Stimulated activated naive B cell treated with anti-CD40 and anti-IgM and Interleukin-4, amounts not matched to agents 10 μg/mL and 1 μg/mL and 100 μg/mL, for 72 hours (primary cell): ENCODE data around the gene NEMF.
"Not testable (repeated sequence)": the region's sequence is repeated elsewhere in the genome, so short reads cannot be mapped to it uniquely, and the experiment has no call there.

Source experiments
- ATAC-seq, 2 donors: fragments of 150-1000 bp; cut with Tn5 transposase; replicated peaks; 2 replicates each; pipeline ENCODE4 v1.10.0; 2021; ENCODE audit warnings: moderate library complexity in 1 of 2
- DNase-seq: peaks from one replicate; pipeline ENCODE4 v3.0.0; 2021
- H3K27ac Mint-ChIP-seq: one replicate; pipeline ENCODE4 v1.8.0; 2022; ENCODE audit warnings: mild to moderate bottlenecking, mixed read lengths
- H3K27me3 Mint-ChIP-seq, 2 donors: one replicate each; pipeline ENCODE4 v1.8.0; 2022; ENCODE audit warnings: mixed read lengths in 2 of 2
- H3K36me3 Mint-ChIP-seq, 2 donors: one replicate each; pipeline ENCODE4 v1.8.0; 2022; ENCODE audit warnings: mixed read lengths in 2 of 2, mild to moderate bottlenecking in 1 of 2
- H3K4me1 Mint-ChIP-seq, 2 donors: one replicate each; pipeline ENCODE4 v1.8.0; 2022; ENCODE audit warnings: mixed read lengths in 2 of 2, mild to moderate bottlenecking in 1 of 2
- H3K4me3 Mint-ChIP-seq, 2 donors: one replicate each; pipeline ENCODE4 v1.8.0; 2022; ENCODE audit warnings: mild to moderate bottlenecking in 2 of 2, mixed read lengths in 2 of 2, moderate library complexity in 1 of 2
- H3K9me3 Mint-ChIP-seq, 2 donors: one replicate each; pipeline ENCODE4 v1.8.0; 2022; ENCODE audit warnings: mixed read lengths in 2 of 2, mild to moderate bottlenecking in 1 of 2

NEMF gene

GRCh38 chr14:49892301-49892635 is 39.7 kb upstream of the NEMF start:
- H3K4me3 Mint-ChIP-seq, result peak overlapping the region; percentile 83 to 91
- peak; percentile 28 to 30 for ATAC-seq
- no peaks in the 10 kb centered on the region for H3K9me3 Mint-ChIP-seq
- H3K36me3 Mint-ChIP-seq, result peaks cover 42 to 46% of the 10 kb centered on the region in 2 donors
- no peaks in the 10 kb centered on the region for H3K27me3 Mint-ChIP-seq
- H3K27ac Mint-ChIP-seq, result peak overlapping the region; percentile 98
- peaks cover 8 to 15% of the 10 kb centered on the region in 2 donors for H3K4me1 Mint-ChIP-seq
- DNase-seq, result no peak

GRCh38 chr14:49888293-49888692 is 35.7 kb upstream of the NEMF start:
- Mint-ChIP-seq H3K36me3 (peaks cover 9 to 13% of the 10 kb centered on the region in 2 donors), H3K9me3 (no peaks in the 10 kb centered on the region), H3K27ac (no peak overlapping the region), H3K4me1 (peaks cover 4 to 16% of the 10 kb centered on the region in 2 donors), H3K4me3 (no peak overlapping the region), H3K27me3 (no peaks in the 10 kb centered on the region)
- no peak for DNase-seq
- ATAC-seq, result no peak

GRCh38 chr14:49886523-49886922 is 33.9 kb upstream of the NEMF start:
- ATAC-seq, result peak; percentile 27 to 42
- peaks cover 0 to 9% of the 10 kb centered on the region in 2 donors for H3K36me3 Mint-ChIP-seq
- no peaks in the 10 kb centered on the region for H3K27me3 Mint-ChIP-seq
- DNase-seq, result no peak
- no peak overlapping the region for H3K4me3 Mint-ChIP-seq
- peaks cover 2 to 10% of the 10 kb centered on the region in 2 donors for H3K4me1 Mint-ChIP-seq
- no peaks in the 10 kb centered on the region for H3K9me3 Mint-ChIP-seq
- peak overlapping the region; percentile 56 for H3K27ac Mint-ChIP-seq

GRCh38 chr14:49882826-49883694 is 30.5 kb upstream of the NEMF start:
- no peak for DNase-seq
- Mint-ChIP-seq H3K36me3 (peaks cover 0 to 7% of the 10 kb centered on the region in 2 donors), H3K4me1 (peaks cover 8 to 25% of the 10 kb centered on the region in 2 donors)

GRCh38 chr14:49881350-49882001 is 28.9 kb upstream of the NEMF start:
- no peak for DNase-seq
- no peak for ATAC-seq
- Mint-ChIP-seq H3K27ac (no peak overlapping the region), H3K4me3 (no peak overlapping the region), H3K36me3 (peaks cover 0 to 7% of the 10 kb centered on the region in 2 donors), H3K9me3 (no peaks in the 10 kb centered on the region), H3K4me1 (peaks cover 6 to 18% of the 10 kb centered on the region in 2 donors), H3K27me3 (no peaks in the 10 kb centered on the region)

More at GRCh38 chr14:49882826-49883694, 30.5 kb upstream of the NEMF start:
- no peak for ATAC-seq
- Mint-ChIP-seq H3K4me3 (no peak overlapping the region), H3K27me3 (no peaks in the 10 kb centered on the region), H3K9me3 (no peaks in the 10 kb centered on the region), H3K27ac (no peak overlapping the region)

- H3K4me3 Mint-ChIP-seq, result no peak overlapping the region
- no peaks in the 10 kb centered on the region for H3K27me3 Mint-ChIP-seq
- peak overlapping the region; percentile 20 for H3K27ac Mint-ChIP-seq
- H3K36me3 Mint-ChIP-seq, result peaks cover 0 to 6% of the 10 kb centered on the region in 2 donors
- H3K9me3 Mint-ChIP-seq, result no peaks in the 10 kb centered on the region
- no peak for DNase-seq
- peaks cover 6 to 20% of the 10 kb centered on the region in 2 donors for H3K4me1 Mint-ChIP-seq
- peak; percentile 31 to 36 for ATAC-seq
These were observed 27.9 kb upstream of the NEMF start for GRCh38 chr14:49880267-49881064.

GRCh38 chr14:49879646-49880204 is 27.1 kb upstream of the NEMF start:
- Mint-ChIP-seq H3K9me3 (no peaks in the 10 kb centered on the region), H3K27ac (peak overlapping the region; percentile 56), H3K27me3 (no peaks in the 10 kb centered on the region), H3K4me1 (peaks cover 6 to 20% of the 10 kb centered on the region in 2 donors), H3K4me3 (no peak overlapping the region), H3K36me3 (peaks cover 0 to 2% of the 10 kb centered on the region in 2 donors)
- DNase-seq (peak; percentile 45), ATAC-seq (peak; percentile 91 to 95)

- no peaks in the 10 kb centered on the region for H3K27me3 Mint-ChIP-seq
- DNase-seq (no peak), ATAC-seq (no peak)
- no peak overlapping the region for H3K27ac Mint-ChIP-seq
- peaks cover 10 to 28% of the 10 kb centered on the region in 2 donors for H3K4me1 Mint-ChIP-seq
- peaks cover 1 to 6% of the 10 kb centered on the region in 2 donors for H3K36me3 Mint-ChIP-seq
- no peak overlapping the region for H3K4me3 Mint-ChIP-seq
- H3K9me3 Mint-ChIP-seq, result peaks cover 1 to 4% of the 10 kb centered on the region in 2 donors
These were observed 24.1 kb upstream of the NEMF start for GRCh38 chr14:49876563-49877127.

GRCh38 chr14:49875640-49876198 is 23.1 kb upstream of the NEMF start:
- Mint-ChIP-seq H3K4me3 (no peak overlapping the region), H3K36me3 (peaks cover 1 to 6% of the 10 kb centered on the region in 2 donors), H3K9me3 (peaks cover 1 to 4% of the 10 kb centered on the region in 2 donors), H3K27ac (no peak overlapping the region), H3K27me3 (no peaks in the 10 kb centered on the region), H3K4me1 (peaks cover 12 to 33% of the 10 kb centered on the region in 2 donors)
- DNase-seq, result no peak
- ATAC-seq, result no peak

GRCh38 chr14:49873548-49873947 is 21.0 kb upstream of the NEMF start:
- H3K27ac Mint-ChIP-seq, H3K27me3 Mint-ChIP-seq, DNase-seq, H3K9me3 Mint-ChIP-seq, H3K4me3 Mint-ChIP-seq, ATAC-seq, H3K36me3 Mint-ChIP-seq: not testable (repeated sequence)
- peaks cover 10 to 38% of the 10 kb centered on the region in 2 donors for H3K4me1 Mint-ChIP-seq

- peaks cover 13 to 35% of the 10 kb centered on the region in 2 donors for H3K4me1 Mint-ChIP-seq
- no peak overlapping the region for H3K4me3 Mint-ChIP-seq
- ATAC-seq, result no peak
- peak overlapping the region; percentile 95 for H3K27ac Mint-ChIP-seq
- DNase-seq, result no peak
- H3K9me3 Mint-ChIP-seq, result peaks cover 1 to 4% of the 10 kb centered on the region in 2 donors
- no peaks in the 10 kb centered on the region for H3K27me3 Mint-ChIP-seq
- H3K36me3 Mint-ChIP-seq, result peaks cover 1 to 6% of the 10 kb centered on the region in 2 donors
These were observed 18.3 kb upstream of the NEMF start for GRCh38 chr14:49870908-49871307.

- no peak for ATAC-seq
These were observed 16.1 kb upstream of the NEMF start for GRCh38 chr14:49868720-49869114.

More at GRCh38 chr14:49868720-49869114, 16.1 kb upstream of the NEMF start:
- peak overlapping the region; percentile 89 to 96 for H3K4me3 Mint-ChIP-seq
- peaks cover 1 to 6% of the 10 kb centered on the region in 2 donors for H3K36me3 Mint-ChIP-seq
- no peak for DNase-seq
- no peaks in the 10 kb centered on the region for H3K27me3 Mint-ChIP-seq
- peaks cover 13 to 35% of the 10 kb centered on the region in 2 donors for H3K4me1 Mint-ChIP-seq
- H3K27ac Mint-ChIP-seq, result peak overlapping the region; percentile 97
- peaks cover 1 to 4% of the 10 kb centered on the region in 2 donors for H3K9me3 Mint-ChIP-seq
